ENCODE measurements around the gene CTBS.
"Not testable (repeated sequence)": the region's sequence is repeated elsewhere in the genome, so short reads cannot be mapped to it uniquely, and the experiment has no call there.

CTBS gene

GRCh38 chr1:84573967-84574842, at the start of gene CTBS:
Gene CTBS (minus strand): TSS chr1:84574440. CDS start chr1:84574415, 25 bp downstream.
- peak; percentile 93 for DNase-seq

- DNase-seq: no peak
These were observed 47.3 kb upstream of the CTBS start for GRCh38 chr1:84621553-84621952.

- peak; percentile 88 for DNase-seq
These were observed 46.6 kb upstream of the CTBS start for GRCh38 chr1:84620720-84621313.

- no peak for DNase-seq
These were observed 45.3 kb upstream of the CTBS start for GRCh38 chr1:84619383-84620102.

- DNase-seq: no peak
These were observed 43.1 kb upstream of the CTBS start for GRCh38 chr1:84617349-84617748.

GRCh38 chr1:84615790-84616189, 41.5 kb upstream of the CTBS start:
- no peak for DNase-seq

GRCh38 chr1:84613887-84614286, 39.6 kb upstream of the CTBS start:
- DNase-seq: no peak

GRCh38 chr1:84613026-84613425, 38.8 kb upstream of the CTBS start:
- DNase-seq: no peak

- DNase-seq: no peak
These were observed 37.6 kb upstream of the CTBS start for GRCh38 chr1:84611796-84612195.

GRCh38 chr1:84611091-84611490, 36.9 kb upstream of the CTBS start:
- DNase-seq: no peak

GRCh38 chr1:84606977-84607376, 32.7 kb upstream of the CTBS start:
- DNase-seq: no peak

GRCh38 chr1:84605157-84605556, 30.9 kb upstream of the CTBS start:
- no peak for DNase-seq

GRCh38 chr1:84603941-84604830, 29.9 kb upstream of the CTBS start:
- DNase-seq: no peak

GRCh38 chr1:84603223-84603622, 29.0 kb upstream of the CTBS start:
- DNase-seq: no peak

- no peak for DNase-seq
These were observed 26.6 kb upstream of the CTBS start for GRCh38 chr1:84600796-84601195.

- DNase-seq: no peak
These were observed 24.9 kb upstream of the CTBS start for GRCh38 chr1:84598846-84599741.

GRCh38 chr1:84598418-84598817, 24.2 kb upstream of the CTBS start:
- DNase-seq: no peak

- no peak for DNase-seq
These were observed 22.8 kb upstream of the CTBS start for GRCh38 chr1:84597011-84597410.

GRCh38 chr1:84594959-84595358, 20.7 kb upstream of the CTBS start:
- not testable (repeated sequence) for DNase-seq

- no peak for DNase-seq
These were observed 12.9 kb upstream of the CTBS start for GRCh38 chr1:84587099-84587498.

- DNase-seq: no peak
These were observed 11.6 kb upstream of the CTBS start for GRCh38 chr1:84585803-84586202.

GRCh38 chr1:84584126-84584525, 9.9 kb upstream of the CTBS start:
- DNase-seq: no peak
